HS-27A (cell line): ENCODE data around the gene KCNB1.

Source experiments
- DNase-seq: peaks from one replicate; pipeline ENCODE4 v3.0.0-alpha.2; 2012; ENCODE audit warnings: low read depth, missing footprints

KCNB1 gene

GRCh38 chr20:49351775-49352174 lies 130.7 kb downstream of the KCNB1 start:
- DNase-seq, result no peak

DNA sequence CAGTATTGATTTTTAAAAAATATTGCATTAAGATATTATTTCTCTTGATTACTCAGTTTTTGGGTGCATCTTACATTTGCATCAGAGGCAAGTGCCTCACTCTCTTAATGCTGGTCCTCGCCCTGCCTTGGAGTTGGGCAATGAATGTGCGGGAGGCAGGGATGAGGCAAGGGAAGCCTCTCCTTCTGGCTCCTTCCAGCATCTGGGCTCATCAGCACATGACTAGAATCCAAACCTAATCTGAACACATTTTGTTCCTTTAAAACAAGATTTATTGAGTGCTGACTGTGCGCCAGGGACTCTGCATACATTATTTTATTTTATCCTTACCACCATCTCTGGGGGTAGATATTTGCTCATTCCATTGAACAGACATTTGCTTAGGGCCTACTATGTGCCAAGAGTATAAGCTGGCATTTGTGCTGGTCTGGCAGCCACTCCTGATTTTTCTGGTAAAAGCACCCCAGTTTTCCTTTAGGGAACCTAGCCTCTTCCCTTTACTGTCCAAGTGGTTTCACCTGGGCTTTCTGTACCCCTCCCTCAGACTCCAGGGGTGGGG lies 132.7 kb downstream of the KCNB1 start:
- DNase-seq, result no peak

DNA sequence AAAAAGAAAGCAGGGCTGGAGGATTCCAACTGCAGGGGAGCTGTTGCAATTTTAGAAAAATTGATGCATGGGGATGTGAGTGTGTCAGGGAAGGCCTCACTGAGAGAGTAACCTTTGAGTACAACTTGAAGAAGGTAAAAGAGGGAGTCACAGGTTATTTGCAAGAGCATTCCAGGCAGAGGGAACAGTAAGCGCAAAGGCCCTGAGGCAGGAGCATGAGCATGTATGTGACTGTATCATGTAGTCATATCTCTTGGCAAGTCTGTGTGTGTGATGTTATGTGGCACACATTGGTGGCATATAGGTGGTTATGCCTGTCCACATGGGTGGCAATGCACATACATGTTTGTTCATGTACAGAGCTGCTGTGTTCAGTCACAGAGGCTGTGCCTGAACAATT lies 133.4 kb downstream of the KCNB1 start:
- DNase-seq, result no peak

GRCh38 chr20:49348563-49348962 lies 133.9 kb downstream of the KCNB1 start:
- no peak for DNase-seq

DNA sequence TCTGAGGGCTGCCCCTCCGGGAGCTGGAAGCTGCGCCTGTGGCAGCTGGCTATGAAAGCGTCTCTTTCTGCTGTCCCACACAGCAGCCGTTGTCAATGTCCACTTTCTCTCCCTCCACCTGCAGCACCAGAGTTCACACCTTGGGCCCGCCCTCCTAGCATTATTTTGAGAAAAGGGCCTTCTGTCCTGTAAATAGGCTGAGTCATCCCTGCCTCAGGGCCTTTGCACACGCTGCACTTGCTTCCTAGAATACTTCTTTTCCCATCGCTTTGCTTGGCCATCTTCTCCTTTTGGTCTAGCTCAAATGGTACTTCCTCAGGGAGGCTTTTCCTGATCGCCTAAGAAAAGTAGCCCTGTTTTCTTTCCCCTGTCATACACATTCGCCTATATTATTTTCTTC lies 135.3 kb downstream of the KCNB1 start:
- DNase-seq, result no peak

DNA sequence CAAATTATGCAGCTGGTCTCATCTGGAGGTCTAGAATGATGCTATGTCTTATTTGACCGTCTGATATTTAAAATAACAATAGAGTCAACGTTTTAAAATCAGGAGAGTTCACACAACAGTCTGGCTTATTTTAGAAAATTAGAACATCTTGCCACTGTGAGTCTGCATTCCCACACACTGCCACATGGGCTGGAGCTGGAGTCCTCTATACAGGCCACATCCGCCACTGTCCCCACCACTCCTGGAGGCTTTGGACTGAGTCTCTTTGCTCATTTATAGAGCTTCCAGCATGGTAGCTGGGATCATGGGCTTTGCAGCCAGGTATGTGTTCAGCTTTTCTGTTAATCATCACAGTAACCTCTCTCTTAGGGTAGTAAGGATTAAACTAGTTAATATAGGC lies 135.8 kb downstream of the KCNB1 start:
- no peak for DNase-seq

DNA sequence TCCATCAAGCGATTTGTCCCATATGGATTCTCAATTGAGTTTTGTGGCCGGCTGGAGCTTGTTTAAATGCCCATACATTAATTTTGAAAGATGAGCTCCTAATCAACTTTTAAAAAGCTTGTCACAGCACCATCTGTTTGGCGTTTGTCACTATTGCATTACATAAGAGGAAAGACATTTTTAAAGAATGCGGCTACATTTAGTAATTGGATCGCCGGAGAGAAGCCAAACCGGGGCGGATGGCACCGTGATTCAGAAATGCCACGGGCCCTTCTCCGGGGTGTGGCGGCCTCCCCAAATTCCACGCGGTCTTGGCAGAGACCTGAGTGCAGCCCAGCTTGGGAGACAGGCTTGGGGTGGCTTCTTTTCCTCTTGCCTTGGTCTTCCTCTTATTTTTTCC lies 136.9 kb downstream of the KCNB1 start:
- DNase-seq, result peak; percentile 92

- DNase-seq, result peak; percentile 96
Observed at GRCh38 chr20:49344975-49345374, 137.5 kb downstream of the KCNB1 start.

- no peak for DNase-seq
Observed at GRCh38 chr20:49344140-49344539, 138.3 kb downstream of the KCNB1 start.

GRCh38 chr20:49343246-49343645 lies 139.2 kb downstream of the KCNB1 start:
- DNase-seq, result no peak

DNA sequence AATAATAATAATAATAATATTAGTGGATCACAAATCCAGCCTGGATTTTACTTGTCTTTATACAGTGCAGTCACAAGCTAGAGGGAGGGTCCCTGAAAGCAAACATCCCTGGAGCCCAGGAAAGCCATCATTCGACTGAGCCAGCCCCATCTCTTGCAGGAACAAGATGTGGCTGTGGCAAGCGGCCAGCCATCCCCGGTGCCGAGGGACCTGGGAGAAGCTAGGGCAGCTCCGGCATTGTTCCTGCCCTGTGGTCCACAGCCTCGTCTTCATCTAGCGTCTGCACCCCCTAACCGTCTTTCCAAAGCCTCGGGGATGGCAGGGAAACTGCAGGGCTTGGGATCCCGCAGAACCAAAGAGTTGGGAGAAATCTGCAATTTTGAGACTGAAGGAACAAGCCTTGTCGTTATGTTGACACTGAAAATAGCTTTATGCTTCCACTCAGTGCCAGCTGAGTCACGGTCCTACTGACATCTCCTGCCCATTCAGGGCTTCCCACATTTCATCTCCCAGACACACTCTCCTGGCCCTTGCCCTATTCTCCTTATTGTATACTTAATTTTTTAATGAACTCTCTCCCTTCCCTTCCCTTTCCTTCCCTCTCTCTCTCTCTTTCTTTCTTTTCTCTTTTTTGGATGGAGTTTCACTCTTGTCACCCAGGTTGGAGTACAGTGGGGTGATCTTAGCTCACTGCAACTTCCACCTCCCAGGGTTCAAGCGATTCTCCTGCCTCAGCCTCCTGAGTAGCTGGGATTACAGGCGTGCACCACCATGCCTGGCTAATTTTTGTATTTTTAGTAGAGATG lies 142.1 kb downstream of the KCNB1 start:
- no peak for DNase-seq

- DNase-seq, result no peak
Observed at GRCh38 chr20:49339123-49339522, 143.3 kb downstream of the KCNB1 start.

DNA sequence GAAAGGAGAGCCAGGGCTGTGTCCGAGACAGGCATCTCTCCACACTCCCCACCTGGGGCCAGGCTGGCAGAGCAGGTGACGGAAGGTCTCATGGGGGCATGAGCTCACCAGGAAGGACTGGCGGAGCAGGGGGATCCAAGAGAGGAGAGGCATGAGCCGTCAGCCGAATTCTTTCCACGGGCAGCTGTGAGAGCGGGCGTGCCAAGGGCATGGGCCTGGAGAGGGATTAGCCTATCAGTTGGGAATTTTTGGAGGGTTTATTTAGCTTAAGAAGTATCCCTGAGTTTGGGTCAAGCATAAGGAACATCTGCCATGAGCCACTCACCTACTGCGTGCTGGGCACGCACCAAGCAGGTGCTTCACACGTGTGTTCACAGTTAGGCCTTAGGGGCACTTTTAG lies 144.4 kb downstream of the KCNB1 start:
- DNase-seq, result no peak

- DNase-seq, result no peak
Observed at GRCh38 chr20:49337357-49337756, 145.1 kb downstream of the KCNB1 start.

- DNase-seq, result no peak
Observed at GRCh38 chr20:49336786-49337185, 145.7 kb downstream of the KCNB1 start.

- DNase-seq, result no peak
Observed at GRCh38 chr20:49335476-49335875, 147.0 kb downstream of the KCNB1 start.

GRCh38 chr20:49330701-49331615 lies 151.5 kb downstream of the KCNB1 start:
- DNase-seq, result no peak

DNA sequence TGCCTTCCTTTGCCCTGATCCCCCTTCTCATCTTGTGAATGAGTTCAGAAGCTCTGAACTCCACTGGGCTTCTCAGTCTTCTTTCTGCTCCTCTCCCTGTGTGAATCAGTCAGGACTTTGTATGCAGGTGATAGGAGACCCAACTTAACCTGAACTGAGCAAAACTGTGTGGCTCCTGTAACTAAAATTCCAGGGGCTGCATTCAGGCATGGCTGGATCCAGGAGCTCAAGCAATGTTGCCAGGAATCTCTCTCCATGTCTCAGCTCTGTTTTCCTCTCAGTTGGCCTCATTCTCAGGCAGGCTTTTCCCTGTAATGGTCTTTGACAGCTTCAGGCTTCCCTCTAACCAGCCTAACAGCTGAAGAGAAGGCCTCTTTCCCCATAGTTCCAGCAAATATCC lies 153.7 kb downstream of the KCNB1 start:
- DNase-seq, result no peak

- no peak for DNase-seq
Observed at GRCh38 chr20:49326026-49326425, 156.4 kb downstream of the KCNB1 start.

DNA sequence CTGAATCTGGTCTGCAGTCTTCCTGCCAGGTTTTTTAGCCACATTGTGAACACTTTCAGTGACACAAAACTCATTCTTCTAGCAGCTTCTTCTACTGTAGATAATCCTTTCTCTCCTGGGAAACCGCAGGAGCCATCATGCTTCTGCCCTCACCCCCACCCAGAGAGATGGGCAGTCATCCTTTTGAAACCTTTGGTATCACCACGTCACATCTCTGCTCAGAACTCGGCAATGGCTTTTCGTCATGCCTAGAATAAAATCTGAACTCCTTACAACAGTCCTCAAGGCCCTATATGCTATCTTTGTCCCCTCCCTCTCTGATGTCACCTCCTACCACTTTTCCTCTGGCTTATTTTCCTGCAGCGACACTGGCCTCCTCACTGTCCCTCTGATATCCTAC lies 158.2 kb downstream of the KCNB1 start:
- DNase-seq, result no peak

DNA sequence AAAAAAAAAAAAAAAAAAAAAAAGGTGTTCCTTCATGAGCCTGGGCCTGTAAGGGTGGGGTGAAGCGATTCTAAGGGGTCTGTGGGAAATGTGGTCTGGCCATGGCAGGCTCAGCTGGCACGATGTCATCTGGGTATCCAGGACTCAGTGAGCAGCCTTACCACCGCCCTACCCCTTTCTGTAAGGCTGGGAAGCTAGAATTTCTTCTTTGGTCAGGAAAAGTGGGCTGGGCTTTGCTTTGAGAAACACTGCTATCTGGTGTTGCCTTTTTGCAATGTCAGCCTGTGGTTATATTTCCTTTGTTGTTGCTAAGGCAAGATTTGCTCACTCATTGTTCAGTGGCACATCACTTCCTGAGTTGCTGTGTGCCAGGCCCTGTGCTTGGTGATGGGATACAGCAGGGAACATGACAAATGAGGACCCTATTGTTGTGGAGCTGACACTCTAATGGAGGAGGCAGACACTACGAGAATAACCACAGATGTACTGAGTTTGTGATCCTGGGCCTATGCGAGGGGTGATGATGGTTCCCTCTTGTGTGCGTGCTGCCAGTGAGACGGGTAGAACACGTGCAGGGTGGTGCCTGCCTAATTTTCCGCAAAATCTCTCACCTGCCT lies 158.7 kb downstream of the KCNB1 start:
- DNase-seq, result no peak

DNA sequence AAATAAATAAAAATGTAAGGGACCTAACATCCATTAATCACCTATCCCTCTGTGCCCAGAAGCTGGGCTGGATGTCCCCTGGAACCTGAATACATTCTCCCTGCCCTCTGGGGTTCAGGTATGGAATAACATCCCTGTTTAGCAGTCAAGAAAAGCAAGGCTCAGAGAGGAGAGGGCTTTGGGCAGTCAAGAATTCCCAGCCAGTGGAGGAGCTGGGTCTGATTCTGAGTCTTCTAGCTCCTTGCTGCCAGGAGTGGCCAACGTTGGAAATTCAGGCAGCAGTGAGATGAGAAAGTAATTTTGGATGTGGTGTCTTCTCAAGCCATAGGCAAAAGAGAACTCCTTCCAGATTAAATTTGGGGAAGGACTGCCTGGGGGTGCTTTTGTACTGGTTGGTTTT lies 162.0 kb downstream of the KCNB1 start:
- DNase-seq, result no peak
